Stimulated activated CD8-positive, alpha-beta memory T cell treated with anti-CD3 and anti-CD28 coated beads, Interleukin-12 subunit alpha, Interleukin-12 subunit beta, amount 100 ng/mL, for 24 hours (primary cell): ENCODE measurements around the gene SLC5A11.
"Not testable (repeated sequence)": the region's sequence is repeated elsewhere in the genome, so short reads cannot be mapped to it uniquely, and the experiment has no call there.

Source experiments
- DNase-seq: peaks from one replicate; pipeline ENCODE4 v3.0.0-alpha.2; 2020; ENCODE audit errors: extremely low read depth

SLC5A11 gene

GRCh38 chr16:24834459-24835335 is 11.1 kb upstream of the SLC5A11 start:
- DNase-seq, result no peak

- DNase-seq, result no peak
Observed at GRCh38 chr16:24836836-24837235, 8.9 kb upstream of the SLC5A11 start.

GRCh38 chr16:24837969-24838368 is 7.8 kb upstream of the SLC5A11 start:
- no peak for DNase-seq

GRCh38 chr16:24838554-24839266 is 7.1 kb upstream of the SLC5A11 start:
- no peak for DNase-seq

- no peak for DNase-seq
Observed at GRCh38 chr16:24839347-24839972, 6.3 kb upstream of the SLC5A11 start.

- DNase-seq, result no peak
Observed at GRCh38 chr16:24841291-24841690, 4.5 kb upstream of the SLC5A11 start.

GRCh38 chr16:24844101-24845030 is 1.4 kb upstream of the SLC5A11 start:
- DNase-seq, result no peak

- not testable (repeated sequence) for DNase-seq
Observed at GRCh38 chr16:24845031-24845365, 765 bp upstream of the SLC5A11 start.

GRCh38 chr16:24846548-24847357 is 990 bp downstream of the SLC5A11 start:
- DNase-seq, result no peak

- DNase-seq, result no peak
Observed at GRCh38 chr16:24847358-24847664, 1.5 kb downstream of the SLC5A11 start.

- DNase-seq, result no peak
Observed at GRCh38 chr16:24848065-24848464, 2.3 kb downstream of the SLC5A11 start.

- no peak for DNase-seq
Observed at GRCh38 chr16:24849641-24850040, 3.9 kb downstream of the SLC5A11 start.

GRCh38 chr16:24850289-24850938 is 4.7 kb downstream of the SLC5A11 start:
- DNase-seq, result no peak

- DNase-seq, result no peak
Observed at GRCh38 chr16:24851700-24852099, 5.9 kb downstream of the SLC5A11 start.

GRCh38 chr16:24852281-24852721 is 6.5 kb downstream of the SLC5A11 start:
- DNase-seq, result no peak

GRCh38 chr16:24853169-24853824 is 7.5 kb downstream of the SLC5A11 start:
- DNase-seq, result no peak

GRCh38 chr16:24853830-24854229 is 8.1 kb downstream of the SLC5A11 start:
- no peak for DNase-seq

- DNase-seq, result no peak
Observed at GRCh38 chr16:24854607-24855171, 8.9 kb downstream of the SLC5A11 start.

GRCh38 chr16:24855678-24856077 is 9.9 kb downstream of the SLC5A11 start:
- no peak for DNase-seq
